ENCODE results near the gene HDAC4. TPM values are rescaled to one million over a fixed set of nuclear protein-coding genes. Genes with fewer than 3 reads are reported as not detected.

Gene HDAC4
- total and polyA plus RNA-seq, 2 experiments from 2014 or later: 8.1 to 41.8 TPM

DNA sequence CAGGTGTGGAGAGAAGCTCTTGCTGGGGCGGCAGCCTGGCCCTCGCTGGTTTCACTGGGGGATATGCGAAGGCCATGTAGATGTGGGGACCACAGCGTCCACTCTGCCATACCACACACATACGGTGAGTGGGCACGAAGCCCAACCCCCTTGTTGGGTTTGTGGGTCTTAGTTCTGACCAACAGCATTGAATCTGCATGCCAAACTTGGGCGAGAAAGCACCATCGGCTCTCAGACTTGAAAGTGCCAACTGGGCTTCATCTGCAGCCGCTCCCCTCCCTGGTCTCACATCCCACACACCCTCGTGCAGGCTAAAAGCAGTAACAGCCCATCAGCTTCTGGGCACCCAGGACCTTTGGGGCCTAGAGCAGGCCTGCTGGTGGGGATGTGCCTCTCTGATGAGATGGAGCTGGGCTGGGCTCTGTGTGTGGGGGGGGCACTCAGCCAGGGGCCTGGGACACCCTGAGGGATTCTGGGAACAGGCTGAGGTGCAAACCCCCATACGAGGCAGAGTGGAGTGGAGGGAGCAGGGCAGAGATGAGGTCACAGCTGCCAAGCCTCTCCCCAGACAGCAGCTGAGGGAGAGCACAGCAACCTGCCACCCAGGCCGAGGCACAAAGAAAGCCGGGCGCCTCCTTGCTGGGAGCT is 288.6 kb downstream of the HDAC4 start (continued):
- TF ChIP-seq, protein P1, sequence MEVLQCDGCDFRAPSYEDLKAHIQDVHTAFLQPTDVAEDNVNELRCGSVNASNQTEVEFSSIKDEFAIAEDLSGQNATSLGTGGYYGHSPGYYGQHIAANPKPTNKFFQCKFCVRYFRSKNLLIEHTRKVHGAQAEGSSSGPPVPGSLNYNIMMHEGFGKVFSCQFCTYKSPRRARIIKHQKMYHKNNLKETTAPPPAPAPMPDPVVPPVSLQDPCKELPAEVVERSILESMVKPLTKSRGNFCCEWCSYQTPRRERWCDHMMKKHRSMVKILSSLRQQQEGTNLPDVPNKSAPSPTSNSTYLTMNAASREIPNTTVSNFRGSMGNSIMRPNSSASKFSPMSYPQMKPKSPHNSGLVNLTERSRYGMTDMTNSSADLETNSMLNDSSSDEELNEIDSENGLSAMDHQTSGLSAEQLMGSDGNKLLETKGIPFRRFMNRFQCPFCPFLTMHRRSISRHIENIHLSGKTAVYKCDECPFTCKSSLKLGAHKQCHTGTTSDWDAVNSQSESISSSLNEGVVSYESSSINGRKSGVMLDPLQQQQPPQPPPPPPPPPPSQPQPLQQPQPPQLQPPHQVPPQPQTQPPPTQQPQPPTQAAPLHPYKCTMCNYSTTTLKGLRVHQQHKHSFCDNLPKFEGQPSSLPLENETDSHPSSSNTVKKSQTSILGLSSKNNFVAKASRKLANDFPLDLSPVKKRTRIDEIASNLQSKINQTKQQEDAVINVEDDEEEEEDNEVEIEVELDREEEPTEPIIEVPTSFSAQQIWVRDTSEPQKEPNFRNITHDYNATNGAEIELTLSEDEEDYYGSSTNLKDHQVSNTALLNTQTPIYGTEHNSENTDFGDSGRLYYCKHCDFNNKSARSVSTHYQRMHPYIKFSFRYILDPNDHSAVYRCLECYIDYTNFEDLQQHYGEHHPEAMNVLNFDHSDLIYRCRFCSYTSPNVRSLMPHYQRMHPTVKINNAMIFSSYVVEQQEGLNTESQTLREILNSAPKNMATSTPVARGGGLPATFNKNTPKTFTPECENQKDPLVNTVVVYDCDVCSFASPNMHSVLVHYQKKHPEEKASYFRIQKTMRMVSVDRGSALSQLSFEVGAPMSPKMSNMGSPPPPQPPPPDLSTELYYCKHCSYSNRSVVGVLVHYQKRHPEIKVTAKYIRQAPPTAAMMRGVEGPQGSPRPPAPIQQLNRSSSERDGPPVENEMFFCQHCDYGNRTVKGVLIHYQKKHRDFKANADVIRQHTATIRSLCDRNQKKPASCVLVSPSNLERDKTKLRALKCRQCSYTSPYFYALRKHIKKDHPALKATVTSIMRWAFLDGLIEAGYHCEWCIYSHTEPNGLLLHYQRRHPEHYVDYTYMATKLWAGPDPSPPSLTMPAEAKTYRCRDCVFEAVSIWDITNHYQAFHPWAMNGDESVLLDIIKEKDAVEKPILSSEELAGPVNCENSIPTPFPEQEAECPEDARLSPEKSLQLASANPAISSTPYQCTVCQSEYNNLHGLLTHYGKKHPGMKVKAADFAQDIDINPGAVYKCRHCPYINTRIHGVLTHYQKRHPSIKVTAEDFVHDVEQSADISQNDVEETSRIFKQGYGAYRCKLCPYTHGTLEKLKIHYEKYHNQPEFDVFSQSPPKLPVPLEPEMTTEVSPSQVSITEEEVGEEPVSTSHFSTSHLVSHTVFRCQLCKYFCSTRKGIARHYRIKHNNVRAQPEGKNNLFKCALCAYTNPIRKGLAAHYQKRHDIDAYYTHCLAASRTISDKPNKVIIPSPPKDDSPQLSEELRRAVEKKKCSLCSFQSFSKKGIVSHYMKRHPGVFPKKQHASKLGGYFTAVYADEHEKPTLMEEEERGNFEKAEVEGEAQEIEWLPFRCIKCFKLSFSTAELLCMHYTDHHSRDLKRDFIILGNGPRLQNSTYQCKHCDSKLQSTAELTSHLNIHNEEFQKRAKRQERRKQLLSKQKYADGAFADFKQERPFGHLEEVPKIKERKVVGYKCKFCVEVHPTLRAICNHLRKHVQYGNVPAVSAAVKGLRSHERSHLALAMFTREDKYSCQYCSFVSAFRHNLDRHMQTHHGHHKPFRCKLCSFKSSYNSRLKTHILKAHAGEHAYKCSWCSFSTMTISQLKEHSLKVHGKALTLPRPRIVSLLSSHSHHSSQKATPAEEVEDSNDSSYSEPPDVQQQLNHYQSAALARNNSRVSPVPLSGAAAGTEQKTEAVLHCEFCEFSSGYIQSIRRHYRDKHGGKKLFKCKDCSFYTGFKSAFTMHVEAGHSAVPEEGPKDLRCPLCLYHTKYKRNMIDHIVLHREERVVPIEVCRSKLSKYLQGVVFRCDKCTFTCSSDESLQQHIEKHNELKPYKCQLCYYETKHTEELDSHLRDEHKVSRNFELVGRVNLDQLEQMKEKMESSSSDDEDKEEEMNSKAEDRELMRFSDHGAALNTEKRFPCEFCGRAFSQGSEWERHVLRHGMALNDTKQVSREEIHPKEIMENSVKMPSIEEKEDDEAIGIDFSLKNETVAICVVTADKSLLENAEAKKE (CRISPR knock-in tag; IDR thresholded peaks at IDR 0.05): no peak
- TF ChIP-seq POLR2AphosphoS5 (IDR thresholded peaks at IDR 0.05; ENCODE audit: low read depth) (no peak), EZH2phosphoT487 (IDR thresholded peaks at IDR 0.05; ENCODE audit: unreplicated experiment) (no peak), ZNF331 (CRISPR knock-in tag; IDR thresholded peaks at IDR 0.05; ENCODE audit: low read depth) (no peak), ZNF114 (CRISPR knock-in tag; IDR thresholded peaks at IDR 0.05) (no peak), JUNB (IDR thresholded peaks at IDR 0.05; ENCODE audit: unreplicated experiment) (no peak)
- TF ChIP-seq, protein P2, sequence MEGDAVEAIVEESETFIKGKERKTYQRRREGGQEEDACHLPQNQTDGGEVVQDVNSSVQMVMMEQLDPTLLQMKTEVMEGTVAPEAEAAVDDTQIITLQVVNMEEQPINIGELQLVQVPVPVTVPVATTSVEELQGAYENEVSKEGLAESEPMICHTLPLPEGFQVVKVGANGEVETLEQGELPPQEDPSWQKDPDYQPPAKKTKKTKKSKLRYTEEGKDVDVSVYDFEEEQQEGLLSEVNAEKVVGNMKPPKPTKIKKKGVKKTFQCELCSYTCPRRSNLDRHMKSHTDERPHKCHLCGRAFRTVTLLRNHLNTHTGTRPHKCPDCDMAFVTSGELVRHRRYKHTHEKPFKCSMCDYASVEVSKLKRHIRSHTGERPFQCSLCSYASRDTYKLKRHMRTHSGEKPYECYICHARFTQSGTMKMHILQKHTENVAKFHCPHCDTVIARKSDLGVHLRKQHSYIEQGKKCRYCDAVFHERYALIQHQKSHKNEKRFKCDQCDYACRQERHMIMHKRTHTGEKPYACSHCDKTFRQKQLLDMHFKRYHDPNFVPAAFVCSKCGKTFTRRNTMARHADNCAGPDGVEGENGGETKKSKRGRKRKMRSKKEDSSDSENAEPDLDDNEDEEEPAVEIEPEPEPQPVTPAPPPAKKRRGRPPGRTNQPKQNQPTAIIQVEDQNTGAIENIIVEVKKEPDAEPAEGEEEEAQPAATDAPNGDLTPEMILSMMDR (conservative IDR thresholded peaks at IDR 0.05; ENCODE audit: low read depth in 2 of 2): no peak

Data from GM23338 (cell line).